OCI-LY3 (cell line): ENCODE results near the gene IL25.
"Not testable (repeated sequence)": the region's sequence is repeated elsewhere in the genome, so short reads cannot be mapped to it uniquely, and the experiment has no call there.

Experiments
- EZH2phosphoT487 ChIP-seq: fragments of 200-600 bp; shearing (Covaris generic); IDR thresholded peaks from 2 replicates; pipeline ENCODE4 v1.6.1; 2018; ENCODE audit warnings: antibody characterized with exemption, mixed run types, low read depth
- TF ChIP-seq, protein P1 (sequence below): fragments of 200-600, 300-600 bp; sonication (generic); IDR thresholded peaks from 2 replicates; pipeline ENCODE4 v1.5.1; 2014; ENCODE audit warnings: antibody characterized with exemption, low read length, low read depth

DNA sequence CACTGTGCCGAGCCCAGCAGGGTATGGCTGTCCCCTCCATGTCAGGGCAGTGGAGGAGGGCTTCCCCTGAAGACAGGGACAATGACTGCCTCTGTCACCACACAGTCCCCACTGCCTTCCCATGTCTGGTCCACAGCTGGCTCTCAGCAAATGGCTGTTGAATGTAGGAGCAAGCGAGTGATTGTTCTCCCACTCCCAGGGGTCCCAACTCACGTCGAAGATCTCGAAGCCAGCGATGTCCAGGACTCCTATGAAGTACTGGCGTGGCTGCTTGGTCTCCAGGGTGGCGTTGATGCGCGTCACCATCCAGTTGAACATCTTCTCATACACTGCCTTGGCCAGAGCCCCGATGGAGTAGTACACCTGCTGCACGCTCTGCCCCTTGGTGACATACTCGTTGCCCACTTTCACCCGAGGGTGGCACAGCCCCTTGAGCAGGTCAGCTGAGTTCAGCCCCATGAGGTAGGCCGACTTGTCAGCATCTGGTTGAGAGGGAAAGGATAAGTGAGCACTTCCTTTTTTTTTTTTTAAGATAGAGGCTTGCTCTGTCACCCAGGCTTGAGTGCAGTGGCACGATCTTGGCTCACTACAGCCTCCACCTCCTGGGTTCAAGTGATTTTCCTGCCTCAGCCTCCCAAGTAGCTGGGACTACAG is 28.0 kb downstream of the IL25 start:
- TF ChIP-seq, protein P1, sequence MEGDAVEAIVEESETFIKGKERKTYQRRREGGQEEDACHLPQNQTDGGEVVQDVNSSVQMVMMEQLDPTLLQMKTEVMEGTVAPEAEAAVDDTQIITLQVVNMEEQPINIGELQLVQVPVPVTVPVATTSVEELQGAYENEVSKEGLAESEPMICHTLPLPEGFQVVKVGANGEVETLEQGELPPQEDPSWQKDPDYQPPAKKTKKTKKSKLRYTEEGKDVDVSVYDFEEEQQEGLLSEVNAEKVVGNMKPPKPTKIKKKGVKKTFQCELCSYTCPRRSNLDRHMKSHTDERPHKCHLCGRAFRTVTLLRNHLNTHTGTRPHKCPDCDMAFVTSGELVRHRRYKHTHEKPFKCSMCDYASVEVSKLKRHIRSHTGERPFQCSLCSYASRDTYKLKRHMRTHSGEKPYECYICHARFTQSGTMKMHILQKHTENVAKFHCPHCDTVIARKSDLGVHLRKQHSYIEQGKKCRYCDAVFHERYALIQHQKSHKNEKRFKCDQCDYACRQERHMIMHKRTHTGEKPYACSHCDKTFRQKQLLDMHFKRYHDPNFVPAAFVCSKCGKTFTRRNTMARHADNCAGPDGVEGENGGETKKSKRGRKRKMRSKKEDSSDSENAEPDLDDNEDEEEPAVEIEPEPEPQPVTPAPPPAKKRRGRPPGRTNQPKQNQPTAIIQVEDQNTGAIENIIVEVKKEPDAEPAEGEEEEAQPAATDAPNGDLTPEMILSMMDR = not testable (repeated sequence)
- TF ChIP-seq EZH2phosphoT487 = not testable (repeated sequence)
